H1 (cell line): ENCODE data around the gene SLC12A5. TPM values are rescaled to one million over a fixed set of nuclear protein-coding genes. Genes with fewer than 3 reads are reported as not detected.

Experiments used
- CTCF ChIA-PET: fragments of 300-600 bp; sonication (Branson Sonifier 250); formaldehyde crosslinking; loops from one replicate; lab custom pipeline; 2021; ENCODE audit not compliant: partially characterized antibody; lab: Charles Lee
- POLR2A ChIA-PET: fragments of 300-600 bp; sonication (Branson Sonifier 250); formaldehyde crosslinking; loops from one replicate; lab custom pipeline; 2021; ENCODE audit warnings: inconsistent platforms; ENCODE audit not compliant: partially characterized antibody; lab: Charles Lee
- DNase-seq, 2 experiments: peaks; one replicate each; pipeline versions ENCODE4 v3.0.0 to v3.0.0-alpha.2; 2010 to 2022; ENCODE audit warnings: low spot score in 2 of 2, low read depth in 1 of 2, mixed read lengths in 1 of 2
- FAIRE-seq: peaks from 2 replicates; lab custom pipeline; 2011; peaks lifted over from hg19 to GRCh38; lab: Jason Lieb, UNC
- H2AFZ ChIP-seq: 2 replicates; pipeline ENCODE4 v1.8.1; 2012; ENCODE audit warnings: low read length, inconsistent platforms
- H2AK5ac ChIP-seq: 2 replicates; pipeline ENCODE4 v1.6.1; 2013; ENCODE audit warnings: low read depth, low read length
- H2BK120ac ChIP-seq: replicated peaks from 2 replicates; pipeline ENCODE3; 2013; ENCODE audit warnings: low read depth, low read length, inconsistent platforms
- H2BK12ac ChIP-seq: 2 replicates; pipeline ENCODE4 v1.6.1; 2013; ENCODE audit warnings: low read depth, low read length
- H2BK15ac ChIP-seq: 2 replicates; pipeline ENCODE4 v1.6.1; 2013; ENCODE audit warnings: low read length
- H2BK20ac ChIP-seq: 2 replicates; pipeline ENCODE4 v1.6.1; 2013; ENCODE audit warnings: low read length
- H2BK5ac ChIP-seq: 2 replicates; pipeline ENCODE4 v1.6.1; 2013; ENCODE audit warnings: low read depth, low read length
- H3K14ac ChIP-seq: 2 replicates; pipeline ENCODE4 v1.6.1; 2013; ENCODE audit warnings: inconsistent platforms; ENCODE audit not compliant: insufficient read length
- H3K18ac ChIP-seq: 2 replicates; pipeline ENCODE4 v1.6.1; 2013; ENCODE audit warnings: low read length; ENCODE audit errors: extremely low read depth
- H3K23ac ChIP-seq: 2 replicates; pipeline ENCODE4 v1.6.1; 2013; ENCODE audit warnings: inconsistent platforms; ENCODE audit not compliant: insufficient read length
- H3K23me2 ChIP-seq: 2 replicates; pipeline ENCODE4 v1.6.1; 2013; ENCODE audit warnings: low read depth, low read length
- H3K27ac ChIP-seq: 2 replicates; pipeline ENCODE4 v1.6.1; 2011; ENCODE audit warnings: low read depth, low read length, inconsistent platforms
- H3K27me3 ChIP-seq, 4 experiments: replicated peaks in 1 of 4; 1 replicate in 1 of 4; 2 replicates in 3 of 4; pipeline versions ENCODE4 v1.6.1 to v1.8.1; 2011 to 2013; ENCODE audit warnings: low read length in 3 of 4, mild to moderate bottlenecking in 3 of 4, inconsistent platforms in 2 of 4, mixed read lengths in 2 of 4, moderate library complexity in 1 of 4; ENCODE audit not compliant: control insufficient read depth in 3 of 4, insufficient read depth in 3 of 4; ENCODE audit errors: extremely low read depth in 1 of 4
- H3K36me3 ChIP-seq, 4 experiments: 2 replicates each; pipeline versions ENCODE4 v1.6.1 to v1.8.1; 2011 to 2013; ENCODE audit warnings: mild to moderate bottlenecking in 4 of 4, low read length in 3 of 4, moderate library complexity in 2 of 4, control low read depth in 1 of 4, inconsistent platforms in 1 of 4; ENCODE audit not compliant: insufficient read depth in 4 of 4, control insufficient read depth in 2 of 4
- H3K4ac ChIP-seq: replicated peaks from 2 replicates; pipeline ENCODE3; 2013; ENCODE audit warnings: low read length, low read depth, mixed read lengths, inconsistent platforms; ENCODE audit not compliant: insufficient read length
- H3K4me1 ChIP-seq, 4 experiments: replicated peaks in 1 of 4; 1 replicate in 1 of 4; 2 replicates in 3 of 4; pipeline versions ENCODE4 v1.6.1 to v1.8.1; 2011 to 2013; ENCODE audit warnings: low read length in 3 of 4, inconsistent platforms in 2 of 4, mixed read lengths in 1 of 4; ENCODE audit not compliant: insufficient read depth in 4 of 4, control insufficient read depth in 3 of 4
- H3K4me2 ChIP-seq, 2 experiments: 2 replicates each; pipeline versions ENCODE4 v1.6.1 to v1.8.1; 2011 to 2013; ENCODE audit warnings: low read depth in 2 of 2, low read length in 2 of 2, control low read depth in 1 of 2, inconsistent platforms in 1 of 2, mild to moderate bottlenecking in 1 of 2; ENCODE audit not compliant: insufficient read depth in 1 of 2
- H3K4me3 ChIP-seq, 4 experiments: fragments of 200-600, 300-600 bp in 1 of 4; sonication (generic), shearing (Covaris generic), sonication (Bioruptor Twin) in 1 of 4; 2 replicates each; pipeline versions ENCODE4 v1.5.1 to v1.8.1; 2011 to 2016; ENCODE audit warnings: low read length in 4 of 4, low read depth in 3 of 4, control low read depth in 2 of 4, inconsistent platforms in 2 of 4, mild to moderate bottlenecking in 2 of 4, mixed read lengths in 1 of 4, moderate library complexity in 1 of 4; ENCODE audit not compliant: insufficient read depth in 2 of 4; ENCODE audit errors: extremely low read depth in 1 of 4
- H3K56ac ChIP-seq: replicated peaks from 2 replicates; pipeline ENCODE3; 2013; ENCODE audit warnings: low read depth, mild to moderate bottlenecking, mixed read lengths, low read length, inconsistent platforms; ENCODE audit not compliant: insufficient read length
- H3K79me1 ChIP-seq: 2 replicates; pipeline ENCODE4 v1.6.1; 2013; ENCODE audit warnings: low read depth, low read length, control low read depth
- H3K79me2 ChIP-seq, 2 experiments: 2 replicates each; pipeline versions ENCODE4 v1.6.1 to v1.8.1; 2012 to 2013; ENCODE audit warnings: low read length in 2 of 2, mild to moderate bottlenecking in 2 of 2, inconsistent platforms in 1 of 2; ENCODE audit not compliant: insufficient read depth in 2 of 2, control insufficient read depth in 1 of 2
- H3K9ac ChIP-seq, 4 experiments: replicated peaks in 1 of 4; 1 replicate in 1 of 4; 2 replicates in 3 of 4; pipeline versions ENCODE4 v1.6.1 to v1.8.1; 2011 to 2013; ENCODE audit warnings: low read depth in 3 of 4, low read length in 3 of 4, control low read depth in 2 of 4, mild to moderate bottlenecking in 2 of 4, moderate library complexity in 2 of 4, inconsistent platforms in 1 of 4; ENCODE audit errors: extremely low read depth in 1 of 4
- H3K9me3 ChIP-seq, 2 experiments: 2 replicates each; pipeline versions ENCODE4 v1.6.1 to v1.8.1; 2012 to 2013; ENCODE audit warnings: mild to moderate bottlenecking in 2 of 2, moderate library complexity in 2 of 2, control low read depth in 1 of 2, inconsistent platforms in 1 of 2, low read depth in 1 of 2, low read length in 1 of 2, mixed read lengths in 1 of 2; ENCODE audit not compliant: insufficient read depth in 2 of 2
- H4K20me1 ChIP-seq, 2 experiments: replicated peaks in 1 of 2; 2 replicates each; pipeline versions ENCODE3 to v1.8.1; 2011 to 2013; ENCODE audit warnings: inconsistent platforms in 2 of 2, low read length in 2 of 2, mild to moderate bottlenecking in 1 of 2; ENCODE audit not compliant: insufficient read depth in 2 of 2, control insufficient read depth in 1 of 2
- H4K5ac ChIP-seq: 2 replicates; pipeline ENCODE4 v1.6.1; 2013; ENCODE audit warnings: low read length, low read depth, mixed read lengths, inconsistent platforms; ENCODE audit not compliant: insufficient read length
- H4K8ac ChIP-seq: 2 replicates; pipeline ENCODE4 v1.8.0; 2013; ENCODE audit warnings: mild to moderate bottlenecking, moderate library complexity, low read length, inconsistent platforms; ENCODE audit not compliant: insufficient read depth; ENCODE audit errors: extremely low read depth
- H4K91ac ChIP-seq: replicated peaks from 2 replicates; pipeline ENCODE3; 2013; ENCODE audit warnings: low read length, mixed read lengths, inconsistent platforms; ENCODE audit not compliant: insufficient read length
- BACH1 ChIP-seq: IDR thresholded peaks from 2 replicates; pipeline ENCODE4 v1.6.1; 2012; ENCODE audit warnings: low read length, improper control_type of control experiment
- CEBPB ChIP-seq: IDR thresholded peaks from 2 replicates; pipeline ENCODE4 v1.6.1; 2012; ENCODE audit warnings: low read depth, low read length
- CHD1 ChIP-seq: IDR thresholded peaks from 2 replicates; pipeline ENCODE4 v1.6.1; 2012; ENCODE audit warnings: low read depth, low read length, improper control_type of control experiment
- CREB1 ChIP-seq: IDR thresholded peaks from 2 replicates; pipeline ENCODE4 v1.6.1; 2012; ENCODE audit warnings: inconsistent platforms
- CTBP2 ChIP-seq: IDR thresholded peaks from 2 replicates; pipeline ENCODE4 v1.7.0; 2011; ENCODE audit warnings: borderline replicate concordance, mild to moderate bottlenecking, moderate library complexity, mixed read lengths, low read length; ENCODE audit not compliant: insufficient read depth, insufficient read length
- EP300 ChIP-seq, 2 experiments: IDR thresholded peaks; 1 replicate in 1 of 2; 2 replicates in 1 of 2; pipeline ENCODE4 v1.6.1; 2011 to 2012; ENCODE audit warnings: low read depth in 2 of 2, low read length in 2 of 2, mild to moderate bottlenecking in 2 of 2, borderline replicate concordance in 1 of 2, inconsistent platforms in 1 of 2, moderate library complexity in 1 of 2
- HDAC2 ChIP-seq, 2 experiments: fragments of 300-600 bp in 1 of 2; sonication (generic) in 1 of 2; IDR thresholded peaks; 2 replicates each; pipeline ENCODE4 v1.6.1; 2011 to 2012; ENCODE audit warnings: low read depth in 2 of 2, low read length in 2 of 2, mild to moderate bottlenecking in 2 of 2, moderate library complexity in 2 of 2, borderline replicate concordance in 1 of 2, inconsistent platforms in 1 of 2
- RXRA ChIP-seq: IDR thresholded peaks from 2 replicates; pipeline ENCODE4 v1.6.1; 2011; ENCODE audit warnings: low read depth, mild to moderate bottlenecking, low read length, moderate library complexity; ENCODE audit not compliant: insufficient read depth
- SIX5 ChIP-seq: IDR thresholded peaks from 2 replicates; pipeline ENCODE4 v1.6.1; 2011; ENCODE audit warnings: mild to moderate bottlenecking, low read depth, low read length
- TAF7 ChIP-seq: optimal IDR thresholded peaks from 2 replicates; pipeline ENCODE3; 2011; ENCODE audit warnings: low read depth, mild to moderate bottlenecking, inconsistent platforms, low read length, moderate library complexity, borderline replicate concordance
- WGBS, 2 experiments: shearing (Covaris generic) in 1 of 2; methylation state at CpG; one replicate each; pipeline versions ENCODE4 v1.1.6 to v1.1.7; 2013 to 2015; ENCODE audit warnings: low lambda C conversion rate in 2 of 2, mixed read lengths in 2 of 2, inconsistent platforms in 1 of 2, low coverage in 1 of 2, missing lambda C conversion rate in 1 of 2; ENCODE audit not compliant: insufficient replicate concordance in 2 of 2, insufficient coverage in 1 of 2, insufficient read length in 1 of 2; ENCODE audit errors: extremely low coverage in 1 of 2, missing lambda C conversion rate in 1 of 2; 5-methylcytosine and 5-hydroxymethylcytosine counted together
- polyA plus RNA-seq, 7 experiments: library from polyadenylated mRNA; depleted of rRNA in 3 of 7; stranded (reverse) in 5 of 7; unstranded in 2 of 7; fragments of >200 nt in 5 of 7; fragments of 200-250 nt in 2 of 7; gene quantifications; 1 replicate in 5 of 7; 2 replicates in 1 of 7; 4 replicates in 1 of 7; pipeline versions ENCODE4 v1.2.1 to v1.2.3, GENCODE V29; 2011 to 2013; ENCODE audit warnings: missing spikeins in 2 of 7, mixed read lengths in 2 of 7
- total RNA-seq: library from RNA; stranded (reverse); fragmentation: NEBNext Ultra II Directional; extraction: Animal tissue kit (Norgen Biotek cat#: 25700); gene quantifications from 2 replicates; pipeline ENCODE4 v1.2.1, GENCODE V29; 2021

Gene SLC12A5
- total and polyA plus RNA-seq, 2 of the 8 experiments (the other 6 are each of a cell fraction or from before 2014, with no cell fraction given) = 1.9 to 7.3 TPM

DNA sequence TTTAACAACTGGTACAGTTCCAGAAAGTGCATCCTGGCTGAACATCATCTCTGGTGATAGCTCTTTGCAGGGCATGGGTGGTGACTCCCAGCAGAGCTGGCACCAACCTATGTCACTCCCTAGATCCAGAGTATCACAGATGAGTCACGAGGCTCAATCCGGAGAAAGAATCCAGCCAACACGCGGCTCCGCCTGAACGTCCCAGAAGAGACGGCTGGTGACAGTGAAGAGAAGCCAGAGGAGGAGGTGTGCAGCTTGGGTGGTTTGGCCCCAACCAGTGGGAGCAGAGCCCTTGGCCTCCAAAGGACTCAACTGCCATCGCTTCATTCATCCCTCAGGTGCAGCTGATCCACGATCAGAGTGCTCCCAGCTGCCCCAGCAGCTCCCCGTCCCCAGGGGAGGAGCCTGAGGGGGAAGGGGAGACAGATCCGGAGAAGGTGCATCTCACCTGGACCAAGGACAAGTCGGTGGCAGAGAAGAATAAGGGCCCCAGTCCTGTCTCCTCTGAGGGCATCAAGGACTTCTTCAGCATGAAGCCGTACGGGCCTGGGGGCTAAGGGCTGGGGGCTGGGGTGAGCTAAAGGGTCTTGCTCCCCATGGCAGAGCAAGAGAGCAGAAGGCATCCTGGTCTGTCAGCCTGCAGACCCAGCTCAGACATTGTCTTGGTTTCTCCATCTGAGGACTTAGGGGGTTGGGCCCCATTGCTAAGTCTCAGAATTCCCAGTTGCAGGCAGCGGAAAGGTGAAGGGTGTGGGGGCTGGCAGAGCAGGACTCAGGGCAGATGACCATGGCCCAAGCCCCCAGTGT is 27.2 kb downstream of the SLC12A5 start:
- H3K27me3 ChIP-seq = peaks cover 4 to 55% (median 35%) of the 10 kb centered on the region in 4 experiments

More for the DNA sequence above, 27.2 kb downstream of the SLC12A5 start:
- FAIRE-seq (no peak), DNase-seq (no peak)
- ChIA-PET POLR2A (no interaction called here), CTCF (interaction anchor here (0.7 to 4.4 kb wide), 5 partner anchors 25 to 211 kb away, joined by 3 to 60 read pairs (median 41); partner anchors contain the start of gene SLC12A5)
- H2BK120ac ChIP-seq = no peak overlapping the region
- no peak overlapping the region for H3K14ac ChIP-seq
- no peak overlapping the region for H2BK20ac ChIP-seq
- no peak overlapping the region for H3K23ac ChIP-seq
- H2AK5ac ChIP-seq = no peak overlapping the region
- H3K79me1 ChIP-seq = no peaks in the 10 kb centered on the region
- H3K79me2 ChIP-seq = no peaks in the 10 kb centered on the region
- peaks cover 6 to 28% of the 10 kb centered on the region in 2 experiments for H4K20me1 ChIP-seq
- no peak overlapping the region for H4K91ac ChIP-seq
- H3K4me3 ChIP-seq = no peak overlapping the region
- no peak overlapping the region for H2BK5ac ChIP-seq
- H2AFZ ChIP-seq = no peak overlapping the region
- no peaks in the 10 kb centered on the region; a peak in 1 of 8 replicates for H3K36me3 ChIP-seq
- no peak overlapping the region for H4K8ac ChIP-seq
- no peak overlapping the region for H4K5ac ChIP-seq
- H3K9ac ChIP-seq = no peak overlapping the region
- H3K27ac ChIP-seq = no peak overlapping the region
- no peak overlapping the region for H3K18ac ChIP-seq
- no peak for TF ChIP-seq RXRA
- TF ChIP-seq CTBP2 = no peak
- TF ChIP-seq CHD1 = no peak
- no peak for TF ChIP-seq SIX5
- no peak for TF ChIP-seq HDAC2 (IDR thresholded peaks at IDR 0.05; ENCODE audit: borderline replicate concordance in 1 of 2, low read depth in 2 of 2, low read length in 2 of 2)
- TF ChIP-seq CEBPB = no peak
- no peak for TF ChIP-seq EP300 (IDR thresholded peaks at IDR 0.05; ENCODE audit: borderline replicate concordance in 1 of 2, low read depth in 2 of 2, low read length in 2 of 2)
- TF ChIP-seq BACH1 = no peak
- no peak for TF ChIP-seq CREB1
- no peak for TF ChIP-seq TAF7
- H2BK15ac ChIP-seq = no peak overlapping the region
- WGBS, 2 experiments = 75% methylated on average over 15 of the region's 15 CpGs; no CpG with 5 or more reads in 1 of the 2 experiments
- no peak overlapping the region for H3K4me2 ChIP-seq
- no peak overlapping the region for H3K56ac ChIP-seq
- H3K23me2 ChIP-seq = peaks cover 10% of the 10 kb centered on the region; the same call in 1 of the 2 replicates
- H2BK12ac ChIP-seq = no peak overlapping the region
- H3K9me3 ChIP-seq = no peaks in the 10 kb centered on the region
- H3K4me1 ChIP-seq = peaks cover 0 to 14% (median 12%) of the 10 kb centered on the region in 4 experiments; a peak in 6 of 7 replicates
- no peak overlapping the region for H3K4ac ChIP-seq
